Psoas muscle (tissue), 8 donors: Measurements from ENCODE around the gene SETDB2. TPM values are rescaled to one million over a fixed set of nuclear protein-coding genes. Genes with fewer than 3 reads are reported as not detected.
A peak's percentile ranks its signal among the peaks of the same experiment; 100 is the strongest.

Source experiments
- ATAC-seq, 4 donors: fragments of 200-7000 bp; cut with Tn5 transposase; one replicate each; pipeline ENCODE4 v1.9.1; 2020; ENCODE audit warnings: moderate library complexity in 3 of 4, mild to moderate bottlenecking in 2 of 4
- DNase-seq, 2 donors: peaks; one replicate each; pipeline ENCODE4 v3.0.0-alpha.2; 2020
- H3K27ac ChIP-seq: fragments of 200-600 bp; one replicate; pipeline ENCODE4 v1.8.0; 2022
- H3K27me3 ChIP-seq, 3 donors: fragments of 200-600 bp in 1 of 3; one replicate each; pipeline versions ENCODE4 v1.6.1 to v1.8.0; 2013 to 2022; ENCODE audit warnings: low read length in 2 of 3, mild to moderate bottlenecking in 2 of 3, moderate library complexity in 1 of 3; ENCODE audit not compliant: insufficient read depth in 3 of 3
- H3K36me3 ChIP-seq, 2 donors: fragments of 200-600 bp in 1 of 2; one replicate each; pipeline versions ENCODE4 v1.6.1 to v1.8.0; 2013 to 2022; ENCODE audit warnings: low read depth in 1 of 2, mild to moderate bottlenecking in 1 of 2, moderate library complexity in 1 of 2; ENCODE audit not compliant: insufficient read depth in 1 of 2
- H3K4me1 ChIP-seq: fragments of 200-600 bp; one replicate; pipeline ENCODE4 v1.8.0; 2022
- H3K4me3 ChIP-seq: fragments of 200-600 bp; one replicate; pipeline ENCODE4 v1.8.0; 2022; ENCODE audit warnings: mild to moderate bottlenecking
- H3K9me3 ChIP-seq: fragments of 200-600 bp; one replicate; pipeline ENCODE4 v1.8.0; 2022
- CTCF ChIP-seq: fragments of 200-600 bp; IDR thresholded peaks from one replicate; pipeline ENCODE4 v1.8.0; 2022; ENCODE audit warnings: antibody characterized with exemption
- WGBS, 3 donors: extraction: QIAGEN DNeasy Blood & Tissue Kit; methylation state at CpG; one replicate each; pipeline versions ENCODE4 v1.1.6 to v1.1.7; 2013; 5-methylcytosine and 5-hydroxymethylcytosine counted together
- intact Hi-C, 2 donors: fragments of 100-400 bp; cut with DNase I; formaldehyde crosslinking; loops; one replicate each; pipeline versions ENCODE4 v1.11.0 to v1.14.2; 2022
- polyA plus RNA-seq, 3 donors: library from polyadenylated mRNA; stranded (reverse); fragments of 200-250 nt; gene quantifications; one replicate each; pipeline ENCODE4 v1.2.3, GENCODE V29; 2013
- total RNA-seq, 4 donors: library from RNA; stranded (reverse); fragmentation: NEBNext Ultra II Directional in 2 of 4; extraction: Animal tissue kit (Norgen Biotek cat#: 25700) in 2 of 4; gene quantifications; one replicate each; pipeline versions ENCODE4 v1.2.1 to v1.2.4, GENCODE V29; 2021 to 2023
- donor health status: healthy with polysubstance abuse.
- donor health status: DM: no; HTN: no; CAD: no; lungs with moderate emphysema.
- donor health status: Bipolar disorder and iron deficiency.
- donor health status: healthy.
- donor health status: DM: yes; HTN: yes; CAD: no.
- donor health status: DM: no; HTN: no; CAD: no.
- donor health status: DM: no; HTN: no; CAD: no.
- donor health status: DM: yes; HTN: yes; CAD: no.

SETDB2 gene
- total and polyA plus RNA-seq, 7 donors: 1.7 to 7.9 (median 3.7) TPM

GRCh38 chr13:49424011-49424560 lies 20.0 kb upstream of the SETDB2 start:
- Histone ChIP-seq H3K4me3 (no peak overlapping the region), H3K9me3 (no peaks in the 10 kb centered on the region), H3K4me1 (no peaks in the 10 kb centered on the region), H3K27ac (no peak overlapping the region), H3K27me3 (no peaks in the 10 kb centered on the region), H3K36me3 (no peaks in the 10 kb centered on the region)
- DNase-seq (no peak), ATAC-seq (no peak)
- no peak for TF ChIP-seq CTCF
- intact Hi-C loops: no loop called here
- 69 to 77% (median 75%) methylated on average over 7 of the region's 7 CpGs for WGBS, 3 donors

DNA sequence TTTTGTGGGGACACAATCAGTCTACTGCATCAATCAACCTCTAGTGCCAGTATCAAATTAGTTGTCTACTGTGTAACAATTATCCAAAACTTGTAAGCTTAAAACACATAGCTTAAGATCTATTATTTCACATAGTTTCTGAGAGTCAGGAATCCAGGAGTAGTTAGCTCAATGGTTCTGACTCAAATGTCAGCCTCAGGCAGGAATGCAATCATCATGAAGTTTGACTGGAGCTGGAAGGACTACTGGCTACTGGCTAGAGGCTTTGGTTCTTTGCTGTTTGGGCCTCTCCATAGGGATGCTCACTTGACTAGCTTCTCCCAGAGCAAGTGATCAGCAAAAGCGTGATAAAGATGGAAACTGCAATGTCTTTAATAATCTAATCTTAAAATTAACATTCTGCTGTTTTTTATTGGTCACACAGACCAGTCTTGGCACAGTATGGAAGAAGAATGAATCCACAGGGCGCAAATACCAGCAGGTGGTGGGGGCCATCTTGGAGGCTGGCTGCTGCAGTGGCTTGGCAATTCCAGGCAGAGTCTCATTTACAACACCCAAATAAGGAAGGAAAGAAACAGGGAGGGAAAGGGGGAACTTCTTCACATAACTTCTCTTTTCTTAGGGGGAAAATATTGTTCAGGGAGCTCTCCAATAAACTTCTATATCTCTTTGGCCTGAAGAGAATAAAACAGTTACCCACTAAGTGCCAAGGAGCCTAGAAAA lies 15.9 kb upstream of the SETDB2 start:
- H3K27ac ChIP-seq: no peak overlapping the region
- no peak for DNase-seq
- no peaks in the 10 kb centered on the region for H3K9me3 ChIP-seq
- no peaks in the 10 kb centered on the region for H3K4me1 ChIP-seq
- H3K27me3 ChIP-seq: no peaks in the 10 kb centered on the region
- intact Hi-C loops: no loop called here
- H3K36me3 ChIP-seq: peaks cover 0 to 9% of the 10 kb centered on the region in 2 donors
- WGBS, 3 donors: 91 to 96% (median 93%) methylated on average over 2 of the region's 2 CpGs
- TF ChIP-seq CTCF: no peak
- ATAC-seq: no peak
- H3K4me3 ChIP-seq: no peak overlapping the region

- TF ChIP-seq CTCF: no peak
- Histone ChIP-seq H3K4me1 (no peaks in the 10 kb centered on the region), H3K27me3 (no peaks in the 10 kb centered on the region), H3K9me3 (no peaks in the 10 kb centered on the region), H3K36me3 (peaks cover 0 to 17% of the 10 kb centered on the region in 2 donors), H3K27ac (no peak overlapping the region), H3K4me3 (no peak overlapping the region)
- WGBS, 3 donors: 93 to 97% (median 94%) methylated on average over 1 of the region's 1 CpG
- intact Hi-C loops: no loop called here
- DNase-seq: no peak
- ATAC-seq: no peak
Measured at GRCh38 chr13:49429121-49429520, 15.0 kb upstream of the SETDB2 start.

DNA sequence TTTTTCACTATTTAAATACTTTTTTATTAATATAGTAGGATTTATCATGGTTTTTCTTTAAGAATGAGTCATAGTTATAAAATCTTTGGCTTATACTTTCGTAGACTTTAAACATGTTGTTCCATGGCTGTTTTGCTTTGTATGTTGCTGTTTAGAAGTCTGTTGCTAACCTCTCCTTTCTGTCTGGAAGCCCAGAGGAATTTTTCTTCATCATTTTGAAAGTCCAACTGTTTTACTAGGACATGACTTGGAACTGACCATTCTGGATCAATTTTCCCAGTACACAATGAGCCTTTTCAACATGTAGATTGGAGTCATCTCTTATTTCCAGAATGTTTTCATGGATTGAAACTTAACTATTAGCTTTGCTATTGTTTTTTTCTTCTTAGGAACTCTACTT lies 8.1 kb upstream of the SETDB2 start:
- Histone ChIP-seq H3K9me3 (no peaks in the 10 kb centered on the region), H3K4me1 (no peaks in the 10 kb centered on the region), H3K4me3 (no peak overlapping the region), H3K27me3 (no peaks in the 10 kb centered on the region), H3K27ac (no peak overlapping the region), H3K36me3 (peaks cover 0 to 13% of the 10 kb centered on the region in 2 donors)
- DNase-seq: no peak
- peak in 1 of 4 donors; percentile 24 for ATAC-seq
- 68 to 78% (median 74%) methylated on average over 1 of the region's 1 CpG for WGBS, 3 donors
- intact Hi-C loops: loop anchor here (5.0 to 10.0 kb wide), 2 partner anchors 134 to 149 kb away; partner anchors contain the start of gene RCBTB1 (in 1 of the 2)
- TF ChIP-seq CTCF: no peak
